ENCODE measurements around the gene ABLIM3. TPM values are rescaled to one million over a fixed set of nuclear protein-coding genes. Genes with fewer than 3 reads are reported as not detected.

Gene ABLIM3
- total RNA-seq, 1 donor from 2014 or later = 2.4 TPM

- DNase-seq (ENCODE audit: low read depth, low spot score) = no peak
- Mint-ChIP-seq H3K4me3 (no peak overlapping the region), H3K27me3 (ENCODE audit: low read depth) (no peaks in the 10 kb centered on the region), H3K4me1 (no peaks in the 10 kb centered on the region), H3K27ac (ENCODE audit: unreplicated experiment) (no peak overlapping the region), H3K9me3 (no peaks in the 10 kb centered on the region), H3K36me3 (ENCODE audit: low read depth) (no peaks in the 10 kb centered on the region)
- TF ChIP-seq, protein P1, sequence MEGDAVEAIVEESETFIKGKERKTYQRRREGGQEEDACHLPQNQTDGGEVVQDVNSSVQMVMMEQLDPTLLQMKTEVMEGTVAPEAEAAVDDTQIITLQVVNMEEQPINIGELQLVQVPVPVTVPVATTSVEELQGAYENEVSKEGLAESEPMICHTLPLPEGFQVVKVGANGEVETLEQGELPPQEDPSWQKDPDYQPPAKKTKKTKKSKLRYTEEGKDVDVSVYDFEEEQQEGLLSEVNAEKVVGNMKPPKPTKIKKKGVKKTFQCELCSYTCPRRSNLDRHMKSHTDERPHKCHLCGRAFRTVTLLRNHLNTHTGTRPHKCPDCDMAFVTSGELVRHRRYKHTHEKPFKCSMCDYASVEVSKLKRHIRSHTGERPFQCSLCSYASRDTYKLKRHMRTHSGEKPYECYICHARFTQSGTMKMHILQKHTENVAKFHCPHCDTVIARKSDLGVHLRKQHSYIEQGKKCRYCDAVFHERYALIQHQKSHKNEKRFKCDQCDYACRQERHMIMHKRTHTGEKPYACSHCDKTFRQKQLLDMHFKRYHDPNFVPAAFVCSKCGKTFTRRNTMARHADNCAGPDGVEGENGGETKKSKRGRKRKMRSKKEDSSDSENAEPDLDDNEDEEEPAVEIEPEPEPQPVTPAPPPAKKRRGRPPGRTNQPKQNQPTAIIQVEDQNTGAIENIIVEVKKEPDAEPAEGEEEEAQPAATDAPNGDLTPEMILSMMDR (conservative IDR thresholded peaks at IDR 0.05) = no peak
Measured at GRCh38 chr5:149202910-149203451, 61.7 kb downstream of the ABLIM3 start.

DNA sequence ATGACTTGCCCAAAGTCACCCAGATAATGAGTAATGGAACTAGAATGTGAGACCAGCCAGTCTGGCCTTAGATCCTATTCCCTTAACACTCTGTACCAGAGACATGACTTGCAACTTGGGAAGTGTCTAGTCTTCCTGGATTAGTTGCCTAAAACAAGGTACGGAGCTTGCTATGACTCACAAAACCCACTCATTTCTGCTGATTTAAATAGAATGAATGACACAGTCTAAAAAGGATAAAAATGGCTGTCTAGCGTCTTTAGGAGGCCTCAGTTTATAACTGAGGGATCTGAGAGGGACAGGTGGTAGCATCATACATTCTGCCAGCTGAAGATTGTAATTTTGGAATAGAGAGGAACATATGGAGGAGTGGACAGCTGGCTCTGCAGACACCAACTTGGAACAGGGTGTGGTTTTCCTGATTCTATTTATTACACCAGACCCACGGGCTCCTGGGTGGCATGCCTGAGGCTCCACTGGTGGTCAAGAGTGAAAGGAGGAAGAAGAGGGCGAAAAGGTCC is 62.7 kb downstream of the ABLIM3 start:
- Mint-ChIP-seq H3K4me3 (no peak overlapping the region), H3K4me1 (no peaks in the 10 kb centered on the region), H3K36me3 (ENCODE audit: low read depth) (no peaks in the 10 kb centered on the region), H3K27ac (ENCODE audit: unreplicated experiment) (no peak overlapping the region), H3K27me3 (ENCODE audit: low read depth) (no peaks in the 10 kb centered on the region), H3K9me3 (no peaks in the 10 kb centered on the region)
- TF ChIP-seq, protein P1 (conservative IDR thresholded peaks at IDR 0.05) = no peak
- DNase-seq (ENCODE audit: low read depth, low spot score) = no peak

GRCh38 chr5:149205625-149206523 is 64.6 kb downstream of the ABLIM3 start:
- H3K9me3 Mint-ChIP-seq = no peaks in the 10 kb centered on the region
- H3K27ac Mint-ChIP-seq (ENCODE audit: unreplicated experiment) = no peak overlapping the region
- TF ChIP-seq, protein P1 (conservative IDR thresholded peaks at IDR 0.05) = no peak
- H3K27me3 Mint-ChIP-seq (ENCODE audit: low read depth) = no peaks in the 10 kb centered on the region
- H3K4me1 Mint-ChIP-seq = peaks cover 4% of the 10 kb centered on the region
- H3K4me3 Mint-ChIP-seq = no peak overlapping the region
- DNase-seq (ENCODE audit: low read depth, low spot score) = no peak
- H3K36me3 Mint-ChIP-seq (ENCODE audit: low read depth) = no peaks in the 10 kb centered on the region

- DNase-seq (ENCODE audit: low read depth, low spot score) = no peak
- no peaks in the 10 kb centered on the region for H3K36me3 Mint-ChIP-seq (ENCODE audit: low read depth)
- peaks cover 11% of the 10 kb centered on the region for H3K4me1 Mint-ChIP-seq
- peaks cover 4% of the 10 kb centered on the region for H3K9me3 Mint-ChIP-seq
- H3K4me3 Mint-ChIP-seq = no peak overlapping the region
- TF ChIP-seq, protein P1 (conservative IDR thresholded peaks at IDR 0.05) = no peak
- no peak overlapping the region for H3K27ac Mint-ChIP-seq (ENCODE audit: unreplicated experiment)
- no peaks in the 10 kb centered on the region for H3K27me3 Mint-ChIP-seq (ENCODE audit: low read depth)
Measured at GRCh38 chr5:149206524-149207141, 65.3 kb downstream of the ABLIM3 start.

- Mint-ChIP-seq H3K4me1 (peaks cover 12% of the 10 kb centered on the region), H3K4me3 (no peak overlapping the region), H3K27ac (ENCODE audit: unreplicated experiment) (no peak overlapping the region), H3K36me3 (ENCODE audit: low read depth) (no peaks in the 10 kb centered on the region), H3K9me3 (peaks cover 4% of the 10 kb centered on the region), H3K27me3 (ENCODE audit: low read depth) (no peaks in the 10 kb centered on the region)
- TF ChIP-seq, protein P1 (conservative IDR thresholded peaks at IDR 0.05) = no peak
- DNase-seq (ENCODE audit: low read depth, low spot score) = no peak
Measured at GRCh38 chr5:149207831-149208230, 66.5 kb downstream of the ABLIM3 start.
